ENCODE data around the gene MYH4. TPM values are rescaled to one million over a fixed set of nuclear protein-coding genes. Genes with fewer than 3 reads are reported as not detected.

MYH4 gene
- polyA plus RNA-seq, 1 donor from 2014 or later: not detected

- no peaks in the 10 kb centered on the region for H3K27me3 ChIP-seq (ENCODE audit: insufficient read depth, low read depth, low read length)
- H4K20me1 ChIP-seq (ENCODE audit: insufficient read depth): no peaks in the 10 kb centered on the region
- TF ChIP-seq EP300 (conservative IDR thresholded peaks at IDR 0.05; ENCODE audit: poor library complexity, severe bottlenecking) (no peak), EZH2 (IDR thresholded peaks at IDR 0.05; ENCODE audit: borderline replicate concordance, insufficient read depth, low read length, poor library complexity, severe bottlenecking) (no peak), CTCF (IDR thresholded peaks at IDR 0.05; ENCODE audit: poor library complexity, severe bottlenecking) (no peak), POLR2AphosphoS5 (IDR thresholded peaks at IDR 0.05) (no peak)
- H3K4me2 ChIP-seq (ENCODE audit: low read length): no peak overlapping the region
- no peak overlapping the region for H3K27ac ChIP-seq (ENCODE audit: low read length)
- no peaks in the 10 kb centered on the region for H3F3A ChIP-seq (ENCODE audit: insufficient read depth, low read length, poor library complexity, severe bottlenecking)
- no peak overlapping the region for H3K4me3 ChIP-seq (ENCODE audit: low read length)
- no peak overlapping the region for H3K9ac ChIP-seq (ENCODE audit: low read length)
- no peaks in the 10 kb centered on the region for H3K9me3 ChIP-seq (ENCODE audit: low read length)
- no peaks in the 10 kb centered on the region for H3K36me3 ChIP-seq (ENCODE audit: insufficient read depth, low read length)
- H2AFZ ChIP-seq (ENCODE audit: low read depth, low read length): no peak overlapping the region
- H3K9me2 ChIP-seq (ENCODE audit: insufficient read depth, low read length): no peaks in the 10 kb centered on the region
- H3K79me2 ChIP-seq (replicated peaks; ENCODE audit: insufficient read depth, low read length): no peaks in the 10 kb centered on the region
These were observed 12.9 kb upstream of the MYH4 start for GRCh38 chr17:10482252-10482651.

- no peak overlapping the region for H3K4me3 ChIP-seq (ENCODE audit: low read length)
- H3K9me2 ChIP-seq (ENCODE audit: insufficient read depth, low read length): no peaks in the 10 kb centered on the region
- no peaks in the 10 kb centered on the region for H3K9me3 ChIP-seq (ENCODE audit: low read length)
- H4K20me1 ChIP-seq (ENCODE audit: insufficient read depth): no peaks in the 10 kb centered on the region
- H3K27ac ChIP-seq (ENCODE audit: low read length): no peak overlapping the region
- H3K27me3 ChIP-seq (ENCODE audit: insufficient read depth, low read depth, low read length): no peaks in the 10 kb centered on the region
- no peak overlapping the region for H3K4me2 ChIP-seq (ENCODE audit: low read length)
- H3K36me3 ChIP-seq (ENCODE audit: insufficient read depth, low read length): no peaks in the 10 kb centered on the region
- no peaks in the 10 kb centered on the region for H3K79me2 ChIP-seq (replicated peaks; ENCODE audit: insufficient read depth, low read length)
- TF ChIP-seq EZH2 (IDR thresholded peaks at IDR 0.05; ENCODE audit: borderline replicate concordance, insufficient read depth, low read length, poor library complexity, severe bottlenecking): no peak
- no peak for TF ChIP-seq CTCF (IDR thresholded peaks at IDR 0.05; ENCODE audit: poor library complexity, severe bottlenecking)
- no peak for TF ChIP-seq TAF1 (IDR thresholded peaks at IDR 0.05; ENCODE audit: low read depth)
- TF ChIP-seq MXI1 (conservative IDR thresholded peaks at IDR 0.05; ENCODE audit: poor library complexity, severe bottlenecking): no peak
- no peak for TF ChIP-seq EP300 (conservative IDR thresholded peaks at IDR 0.05; ENCODE audit: poor library complexity, severe bottlenecking)
- no peak for TF ChIP-seq POLR2AphosphoS5 (IDR thresholded peaks at IDR 0.05)
- TF ChIP-seq SMC3 (conservative IDR thresholded peaks at IDR 0.05; ENCODE audit: poor library complexity): no peak
- no peak for TF ChIP-seq REST (IDR thresholded peaks at IDR 0.05; ENCODE audit: borderline replicate concordance)
- no peak for TF ChIP-seq RAD21 (conservative IDR thresholded peaks at IDR 0.05)
- H3K9ac ChIP-seq (ENCODE audit: low read length): no peak overlapping the region
- no peak overlapping the region for H2AFZ ChIP-seq (ENCODE audit: low read depth, low read length)
- no peaks in the 10 kb centered on the region for H3F3A ChIP-seq (ENCODE audit: insufficient read depth, low read length, poor library complexity, severe bottlenecking)
These were observed 8.3 kb upstream of the MYH4 start for GRCh38 chr17:10477701-10478100.
